Neural crest cell (in vitro differentiated cells): ENCODE data around the gene ASGR1. TPM values are rescaled to one million over a fixed set of nuclear protein-coding genes. Genes with fewer than 3 reads are reported as not detected.

Experiments used
- DNase-seq: peaks from one replicate; pipeline ENCODE4 v3.0.0; 2021; ENCODE audit warnings: low read depth, mixed read lengths, low spot score
- H3K27ac Mint-ChIP-seq: one replicate; pipeline ENCODE4 v1.8.0; 2021; ENCODE audit warnings: mild to moderate bottlenecking, mixed read lengths; ENCODE audit not compliant: unreplicated experiment
- H3K27me3 Mint-ChIP-seq: 2 replicates; pipeline ENCODE4 v1.8.0; 2021; ENCODE audit warnings: low read depth, mild to moderate bottlenecking, mixed read lengths
- H3K36me3 Mint-ChIP-seq: 2 replicates; pipeline ENCODE4 v1.8.0; 2021; ENCODE audit warnings: low read depth, mild to moderate bottlenecking, mixed read lengths
- H3K4me1 Mint-ChIP-seq: 2 replicates; pipeline ENCODE4 v1.8.0; 2021; ENCODE audit warnings: mixed read lengths
- H3K4me3 Mint-ChIP-seq: one replicate; pipeline ENCODE4 v1.8.0; 2021; ENCODE audit warnings: mild to moderate bottlenecking, mixed read lengths
- H3K9me3 Mint-ChIP-seq: 2 replicates; pipeline ENCODE4 v1.8.0; 2021; ENCODE audit warnings: mixed read lengths
- total RNA-seq: library from RNA; stranded (reverse); gene quantifications from 2 replicates; pipeline ENCODE4 v1.2.1, GENCODE V29; 2021
- TF ChIP-seq, protein P1 (sequence below): fragments of 200-600 bp; sonication (generic); conservative IDR thresholded peaks from 2 replicates; pipeline ENCODE4 v1.5.0; 2021; ENCODE audit warnings: antibody characterized with exemption, mild to moderate bottlenecking

The ASGR1 gene
- total RNA-seq, 1 donor from 2014 or later: 11.2 TPM

DNA sequence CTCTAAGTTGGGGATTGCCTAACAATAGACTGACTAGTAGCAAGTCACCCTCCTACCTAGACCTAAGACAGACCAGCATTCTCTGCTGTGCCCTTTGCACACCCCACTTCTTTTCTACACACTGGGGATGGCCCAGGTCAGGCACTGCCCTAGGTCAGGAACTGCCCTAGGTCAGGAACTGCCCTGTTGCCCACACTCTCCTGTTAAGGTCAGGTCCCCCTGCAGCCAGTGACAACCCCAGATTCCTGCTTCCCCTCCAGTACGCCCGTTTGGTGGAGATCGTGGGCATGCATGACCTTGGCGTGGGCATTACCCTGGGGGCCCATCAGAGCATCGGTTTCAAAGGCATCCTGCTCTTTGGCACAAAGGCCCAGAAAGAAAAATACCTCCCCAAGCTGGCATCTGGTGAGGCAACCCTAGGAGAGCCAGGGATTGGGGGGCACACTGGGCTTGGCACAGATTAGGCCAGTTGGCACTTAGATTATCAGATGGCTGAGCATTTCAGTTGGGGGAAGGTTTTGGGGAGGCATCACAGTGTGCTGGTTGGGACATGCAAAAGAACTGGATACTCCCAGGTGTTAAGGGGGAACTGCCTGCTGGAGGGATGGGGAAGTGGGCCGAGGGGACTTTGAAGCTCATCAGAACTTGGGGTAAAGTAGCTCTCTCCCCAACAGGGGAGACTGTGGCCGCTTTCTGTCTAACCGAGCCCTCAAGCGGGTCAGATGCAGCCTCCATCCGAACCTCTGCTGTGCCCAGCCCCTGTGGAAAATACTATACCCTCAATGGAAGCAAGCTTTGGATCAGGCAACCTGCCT is 42.3 kb upstream of the ASGR1 start:
- TF ChIP-seq, protein P1, sequence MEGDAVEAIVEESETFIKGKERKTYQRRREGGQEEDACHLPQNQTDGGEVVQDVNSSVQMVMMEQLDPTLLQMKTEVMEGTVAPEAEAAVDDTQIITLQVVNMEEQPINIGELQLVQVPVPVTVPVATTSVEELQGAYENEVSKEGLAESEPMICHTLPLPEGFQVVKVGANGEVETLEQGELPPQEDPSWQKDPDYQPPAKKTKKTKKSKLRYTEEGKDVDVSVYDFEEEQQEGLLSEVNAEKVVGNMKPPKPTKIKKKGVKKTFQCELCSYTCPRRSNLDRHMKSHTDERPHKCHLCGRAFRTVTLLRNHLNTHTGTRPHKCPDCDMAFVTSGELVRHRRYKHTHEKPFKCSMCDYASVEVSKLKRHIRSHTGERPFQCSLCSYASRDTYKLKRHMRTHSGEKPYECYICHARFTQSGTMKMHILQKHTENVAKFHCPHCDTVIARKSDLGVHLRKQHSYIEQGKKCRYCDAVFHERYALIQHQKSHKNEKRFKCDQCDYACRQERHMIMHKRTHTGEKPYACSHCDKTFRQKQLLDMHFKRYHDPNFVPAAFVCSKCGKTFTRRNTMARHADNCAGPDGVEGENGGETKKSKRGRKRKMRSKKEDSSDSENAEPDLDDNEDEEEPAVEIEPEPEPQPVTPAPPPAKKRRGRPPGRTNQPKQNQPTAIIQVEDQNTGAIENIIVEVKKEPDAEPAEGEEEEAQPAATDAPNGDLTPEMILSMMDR: no peak
- Mint-ChIP-seq H3K9me3 (no peaks in the 10 kb centered on the region), H3K27me3 (peaks cover 33% of the 10 kb centered on the region), H3K4me3 (peak overlapping the region; percentile 98), H3K4me1 (peaks cover 42% of the 10 kb centered on the region), H3K27ac (peak overlapping the region; percentile 58), H3K36me3 (peaks cover 9% of the 10 kb centered on the region)
- DNase-seq: no peak

DNA sequence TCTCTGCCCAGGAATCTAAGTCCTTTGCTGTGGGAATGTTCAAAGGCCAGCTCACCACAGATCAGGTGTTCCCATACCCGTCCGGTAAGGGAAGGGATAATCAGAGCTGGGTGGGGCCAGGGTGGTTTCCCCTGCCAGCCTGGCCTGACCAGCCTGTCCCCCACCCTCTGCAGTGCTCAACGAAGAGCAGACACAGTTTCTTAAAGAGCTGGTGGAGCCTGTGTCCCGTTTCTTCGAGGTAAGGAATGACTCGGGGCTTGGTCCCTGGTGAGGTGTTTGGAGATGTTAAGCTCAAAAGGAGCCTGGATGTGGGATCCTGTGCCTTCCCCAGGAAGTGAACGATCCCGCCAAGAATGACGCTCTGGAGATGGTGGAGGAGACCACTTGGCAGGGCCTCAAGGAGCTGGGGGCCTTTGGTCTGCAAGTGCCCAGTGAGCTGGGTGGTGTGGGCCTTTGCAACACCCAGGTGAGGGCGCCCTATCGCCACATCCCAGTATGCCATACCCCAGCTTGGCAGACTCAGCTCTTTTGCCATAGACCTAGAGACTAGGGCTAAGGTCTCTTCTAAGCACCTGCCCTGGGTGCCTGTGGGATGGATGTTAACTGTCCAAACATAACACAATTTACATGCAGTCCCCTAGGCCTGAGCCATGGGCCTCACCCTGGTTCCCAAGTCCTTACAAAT is 41.6 kb upstream of the ASGR1 start:
- TF ChIP-seq, protein P1: peak; percentile 56
- peaks cover 39% of the 10 kb centered on the region for H3K27me3 Mint-ChIP-seq

DNA sequence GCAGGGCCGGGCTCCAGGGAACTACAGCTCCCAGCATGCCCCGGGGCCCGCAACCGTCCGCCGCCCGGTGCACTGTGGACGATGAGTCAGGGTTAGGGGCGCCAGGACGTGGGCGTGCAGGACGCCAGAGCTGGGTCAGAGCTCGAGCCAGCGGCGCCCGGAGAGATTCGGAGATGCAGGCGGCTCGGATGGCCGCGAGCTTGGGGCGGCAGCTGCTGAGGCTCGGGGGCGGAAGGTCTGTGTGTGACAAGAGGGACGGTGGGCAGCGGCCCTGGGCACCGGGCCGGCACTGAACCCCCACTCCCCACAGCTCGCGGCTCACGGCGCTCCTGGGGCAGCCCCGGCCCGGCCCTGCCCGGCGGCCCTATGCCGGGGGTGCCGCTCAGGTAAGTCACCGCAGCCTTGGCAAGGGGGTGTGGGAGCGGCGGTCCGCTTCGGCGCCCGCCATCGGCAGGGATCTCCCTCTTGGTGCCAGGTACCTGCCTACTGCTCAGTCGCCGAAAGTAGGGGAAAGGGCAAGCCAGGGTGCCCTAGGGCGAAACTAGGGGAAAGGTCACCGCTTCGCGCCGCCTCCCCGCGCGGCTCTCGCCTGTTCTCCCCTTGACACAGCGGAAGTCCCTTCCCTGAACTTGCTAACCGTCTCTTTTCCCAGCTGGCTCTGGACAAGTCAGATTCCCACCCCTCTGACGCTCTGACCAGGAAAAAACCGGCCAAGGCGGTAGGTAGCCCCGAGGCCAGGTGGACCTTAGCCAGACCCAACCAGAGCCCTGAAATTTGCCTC is 40.8 kb upstream of the ASGR1 start, which contains the start of the genes ACADVL and DLG4:
TSS of gene ACADVL (plus strand) at position 127 of the 781 bp plus-strand sequence. CDS start at position 174, 47 bp downstream.
TSS of gene DLG4 (minus strand) at position 25 of the 781 bp plus-strand sequence.
- DNase-seq: peak; percentile 80
- TF ChIP-seq, protein P1: no peak
- peak within 1 kb of the TSS; percentile 99 for H3K27ac Mint-ChIP-seq
- peaks cover 43% of the 10 kb centered on the region for H3K27me3 Mint-ChIP-seq
- peaks cover 57% of the 10 kb centered on the region for H3K4me1 Mint-ChIP-seq
- no peaks in the 10 kb centered on the region for H3K9me3 Mint-ChIP-seq
- H3K36me3 Mint-ChIP-seq: peaks cover 9% of the 10 kb centered on the region
- H3K4me3 Mint-ChIP-seq: peak within 1 kb of the TSS; percentile 98

More for the DNA sequence above, 41.6 kb upstream of the ASGR1 start:
- Mint-ChIP-seq H3K9me3 (no peaks in the 10 kb centered on the region), H3K27ac (peak overlapping the region; percentile 94), H3K36me3 (peaks cover 9% of the 10 kb centered on the region), H3K4me3 (peak overlapping the region; percentile 98), H3K4me1 (peaks cover 50% of the 10 kb centered on the region)
- DNase-seq: no peak

GRCh38 chr17:7219229-7219811 is 40.1 kb upstream of the ASGR1 start:
- H3K9me3 Mint-ChIP-seq: no peaks in the 10 kb centered on the region
- H3K4me1 Mint-ChIP-seq: peaks cover 64% of the 10 kb centered on the region
- peak overlapping the region; percentile 99 for H3K27ac Mint-ChIP-seq
- peak overlapping the region; percentile 98 for H3K4me3 Mint-ChIP-seq
- peaks cover 49% of the 10 kb centered on the region for H3K27me3 Mint-ChIP-seq
- peaks cover 9% of the 10 kb centered on the region for H3K36me3 Mint-ChIP-seq
- no peak for DNase-seq
- TF ChIP-seq, protein P1: no peak

DNA sequence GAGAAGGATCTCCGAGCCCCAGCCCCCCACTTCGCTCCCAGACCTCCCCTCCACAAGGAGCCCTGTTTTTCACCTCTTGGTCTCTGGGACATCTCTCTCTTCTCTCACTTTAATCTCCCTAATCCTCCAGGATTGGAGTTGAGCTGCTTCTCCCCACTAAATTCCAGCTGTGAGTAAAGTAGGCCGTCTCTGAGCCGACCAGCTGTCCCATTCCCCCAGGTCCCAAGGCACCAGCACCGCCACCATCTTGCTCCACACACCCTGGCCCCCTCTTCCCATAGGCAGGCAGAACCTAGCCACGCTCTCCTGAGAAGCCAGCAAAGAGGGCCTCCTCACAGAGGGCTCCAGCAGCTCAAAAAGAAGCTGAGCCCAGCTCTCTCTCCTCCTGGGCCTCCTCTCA is 39.6 kb upstream of the ASGR1 start:
- DNase-seq: no peak
- peaks cover 54% of the 10 kb centered on the region for H3K27me3 Mint-ChIP-seq
- H3K9me3 Mint-ChIP-seq: no peaks in the 10 kb centered on the region
- peak overlapping the region; percentile 67 for H3K27ac Mint-ChIP-seq
- TF ChIP-seq, protein P1: no peak
- H3K36me3 Mint-ChIP-seq: peaks cover 5% of the 10 kb centered on the region
- H3K4me1 Mint-ChIP-seq: peaks cover 69% of the 10 kb centered on the region
- H3K4me3 Mint-ChIP-seq: peak overlapping the region; percentile 98
